Calu3 (cell line): Measurements from ENCODE around the gene PNPLA3. TPM values are rescaled to one million over a fixed set of nuclear protein-coding genes. Genes with fewer than 3 reads are reported as not detected.

ENCODE experiments used
- BruUV-seq: library from RNA; stranded (reverse); fragments of 400-500 nt; replicated peaks from 2 replicates; lab custom pipeline; 2021; lab: Mats Ljungman, UMichigan
- CTCF ChIA-PET: fragments of 300-600 bp; sonication (Branson Sonifier 250); formaldehyde crosslinking; loops from one replicate; lab custom pipeline; 2022; ENCODE audit warnings: antibody characterized with exemption; lab: Charles Lee
- DNase-seq: peaks from one replicate; pipeline ENCODE4 v3.0.0; 2022
- H3K27ac Mint-ChIP-seq: one replicate; pipeline ENCODE4 v1.8.0; 2022; ENCODE audit warnings: mixed read lengths; ENCODE audit not compliant: unreplicated experiment
- H3K27me3 Mint-ChIP-seq: one replicate; pipeline ENCODE4 v1.8.0; 2022; ENCODE audit warnings: mixed read lengths; ENCODE audit not compliant: unreplicated experiment
- H3K36me3 Mint-ChIP-seq: one replicate; pipeline ENCODE4 v1.8.0; 2022; ENCODE audit warnings: mild to moderate bottlenecking, moderate library complexity, mixed read lengths; ENCODE audit not compliant: insufficient read depth, unreplicated experiment
- H3K4me1 Mint-ChIP-seq: one replicate; pipeline ENCODE4 v1.8.0; 2022; ENCODE audit warnings: mild to moderate bottlenecking, low read depth, mixed read lengths; ENCODE audit not compliant: unreplicated experiment
- H3K4me3 Mint-ChIP-seq: one replicate; pipeline ENCODE4 v1.8.0; 2022; ENCODE audit warnings: mild to moderate bottlenecking, low read depth, moderate library complexity, mixed read lengths; ENCODE audit not compliant: unreplicated experiment
- H3K9me3 Mint-ChIP-seq: one replicate; pipeline ENCODE4 v1.8.0; 2022; ENCODE audit warnings: low read depth, mixed read lengths; ENCODE audit not compliant: unreplicated experiment
- intact Hi-C: fragments of 100-400 bp; cut with micrococcal nuclease; formaldehyde crosslinking; loops from one replicate; pipeline ENCODE4 v1.10.0; 2022; ENCODE audit not compliant: unreplicated experiment
- total RNA-seq: library from RNA; stranded (reverse); gene quantifications from 2 replicates; pipeline ENCODE4 v1.2.3, GENCODE V29; 2022
- TF ChIP-seq, protein P1 (sequence below): fragments of 200-600 bp; IDR thresholded peaks from one replicate; pipeline ENCODE4 v1.8.0; 2022; ENCODE audit warnings: antibody characterized with exemption; ENCODE audit not compliant: unreplicated experiment

The PNPLA3 gene
- total RNA-seq, 1 experiment from 2014 or later, result 9.5 TPM

DNA sequence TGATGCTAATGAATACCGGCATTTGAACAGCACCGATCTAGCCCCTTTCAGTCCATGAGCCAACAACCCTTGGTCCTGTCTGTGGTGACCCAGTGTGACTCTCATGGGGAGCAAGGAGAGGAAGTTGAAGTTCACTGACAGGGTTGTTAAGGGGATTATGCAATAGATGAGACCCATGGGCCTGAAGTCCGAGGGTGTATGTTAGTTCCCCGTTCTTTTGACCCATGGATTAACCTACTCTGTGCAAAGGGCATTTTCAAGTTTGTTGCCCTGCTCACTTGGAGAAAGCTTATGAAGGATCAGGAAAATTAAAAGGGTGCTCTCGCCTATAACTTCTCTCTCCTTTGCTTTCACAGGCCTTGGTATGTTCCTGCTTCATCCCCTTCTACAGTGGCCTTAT is 4.9 kb downstream of the PNPLA3 start:
- TF ChIP-seq, protein P1, sequence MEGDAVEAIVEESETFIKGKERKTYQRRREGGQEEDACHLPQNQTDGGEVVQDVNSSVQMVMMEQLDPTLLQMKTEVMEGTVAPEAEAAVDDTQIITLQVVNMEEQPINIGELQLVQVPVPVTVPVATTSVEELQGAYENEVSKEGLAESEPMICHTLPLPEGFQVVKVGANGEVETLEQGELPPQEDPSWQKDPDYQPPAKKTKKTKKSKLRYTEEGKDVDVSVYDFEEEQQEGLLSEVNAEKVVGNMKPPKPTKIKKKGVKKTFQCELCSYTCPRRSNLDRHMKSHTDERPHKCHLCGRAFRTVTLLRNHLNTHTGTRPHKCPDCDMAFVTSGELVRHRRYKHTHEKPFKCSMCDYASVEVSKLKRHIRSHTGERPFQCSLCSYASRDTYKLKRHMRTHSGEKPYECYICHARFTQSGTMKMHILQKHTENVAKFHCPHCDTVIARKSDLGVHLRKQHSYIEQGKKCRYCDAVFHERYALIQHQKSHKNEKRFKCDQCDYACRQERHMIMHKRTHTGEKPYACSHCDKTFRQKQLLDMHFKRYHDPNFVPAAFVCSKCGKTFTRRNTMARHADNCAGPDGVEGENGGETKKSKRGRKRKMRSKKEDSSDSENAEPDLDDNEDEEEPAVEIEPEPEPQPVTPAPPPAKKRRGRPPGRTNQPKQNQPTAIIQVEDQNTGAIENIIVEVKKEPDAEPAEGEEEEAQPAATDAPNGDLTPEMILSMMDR, result no peak
- peaks cover 11% of the 10 kb centered on the region for H3K4me1 Mint-ChIP-seq
- intact Hi-C loops, result no loop called here
- no peaks in the 10 kb centered on the region for H3K9me3 Mint-ChIP-seq
- CTCF ChIA-PET, result no interaction called here
- H3K36me3 Mint-ChIP-seq, result peaks cover 30% of the 10 kb centered on the region
- no peak overlapping the region for H3K27ac Mint-ChIP-seq
- no peak for DNase-seq
- H3K27me3 Mint-ChIP-seq, result no peaks in the 10 kb centered on the region
- no peak overlapping the region for H3K4me3 Mint-ChIP-seq
- no TSS peak for BruUV-seq

DNA sequence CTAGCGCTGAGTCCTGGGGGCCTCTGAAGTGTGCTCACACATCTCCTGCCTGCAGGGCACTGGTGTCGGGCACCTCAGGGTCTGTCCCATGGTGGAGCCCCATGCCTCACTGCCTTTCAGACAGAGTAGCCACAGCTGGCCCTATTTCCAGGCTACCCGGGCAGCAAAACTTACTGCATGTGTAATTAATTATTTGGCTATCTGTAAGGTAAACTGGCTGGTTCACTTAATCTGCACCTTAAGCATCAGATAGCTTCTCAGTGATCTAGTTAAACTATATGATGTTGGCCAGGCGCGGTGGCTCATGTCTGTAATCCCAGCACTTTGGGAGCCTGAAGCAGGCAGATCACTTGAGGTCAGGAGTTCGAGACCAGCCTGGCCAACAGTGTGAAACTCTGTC is 5.3 kb downstream of the PNPLA3 start:
- CTCF ChIA-PET, result no interaction called here
- no peak for DNase-seq
- Mint-ChIP-seq H3K36me3 (peaks cover 26% of the 10 kb centered on the region), H3K4me1 (peaks cover 11% of the 10 kb centered on the region), H3K9me3 (no peaks in the 10 kb centered on the region), H3K4me3 (no peak overlapping the region), H3K27ac (no peak overlapping the region), H3K27me3 (no peaks in the 10 kb centered on the region)
- TF ChIP-seq, protein P1, result no peak
- intact Hi-C loops, result no loop called here
- BruUV-seq, result no TSS peak

DNA sequence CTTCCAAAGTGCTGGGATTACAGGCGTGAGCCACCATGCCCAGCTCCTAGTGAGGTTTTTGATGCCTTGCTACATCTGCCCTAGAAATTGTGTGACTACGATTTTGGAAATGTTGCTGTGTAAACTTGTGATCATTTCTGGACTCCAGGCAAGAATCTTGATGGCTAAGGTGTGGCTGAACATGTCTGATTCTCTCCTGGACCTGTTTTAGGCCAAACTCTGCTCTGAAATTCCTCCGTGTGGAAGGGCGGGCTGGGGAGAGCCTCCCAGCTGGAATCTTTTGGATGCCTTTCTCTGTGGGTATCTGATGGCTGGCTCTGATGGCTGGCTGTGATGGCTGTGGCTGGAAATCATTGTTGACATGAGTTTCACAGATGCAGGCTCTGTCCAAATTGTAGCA is 8.2 kb downstream of the PNPLA3 start:
- intact Hi-C loops, result no loop called here
- peaks cover 27% of the 10 kb centered on the region for H3K36me3 Mint-ChIP-seq
- TF ChIP-seq, protein P1, result no peak
- no TSS peak for BruUV-seq
- H3K9me3 Mint-ChIP-seq, result no peaks in the 10 kb centered on the region
- H3K27ac Mint-ChIP-seq, result no peak overlapping the region
- CTCF ChIA-PET, result no interaction called here
- no peak overlapping the region for H3K4me3 Mint-ChIP-seq
- DNase-seq, result no peak
- no peaks in the 10 kb centered on the region for H3K4me1 Mint-ChIP-seq
- H3K27me3 Mint-ChIP-seq, result no peaks in the 10 kb centered on the region

DNA sequence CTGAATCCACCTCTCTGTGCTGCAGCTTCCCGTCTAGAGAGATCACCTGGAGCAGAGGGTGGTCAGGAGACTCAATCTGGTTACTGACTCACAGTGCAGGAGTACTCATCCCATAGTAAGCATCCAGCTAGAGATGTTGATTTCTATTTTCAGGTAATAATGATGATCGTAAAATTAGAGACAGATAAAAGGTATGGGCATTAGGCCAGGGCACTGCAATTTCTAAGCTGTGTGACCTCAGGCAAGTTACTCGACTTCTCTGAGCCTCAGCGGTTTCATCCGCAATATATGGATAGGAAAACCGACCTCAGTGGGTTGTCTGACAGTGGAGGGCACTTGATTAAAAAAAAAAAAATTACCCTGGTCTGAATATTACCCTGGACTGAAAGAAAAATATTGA is 17.8 kb downstream of the PNPLA3 start:
- BruUV-seq, result no TSS peak
- Mint-ChIP-seq H3K4me1 (no peaks in the 10 kb centered on the region), H3K36me3 (peaks cover 21% of the 10 kb centered on the region), H3K27ac (no peak overlapping the region), H3K27me3 (no peaks in the 10 kb centered on the region), H3K4me3 (no peak overlapping the region), H3K9me3 (no peaks in the 10 kb centered on the region)
- CTCF ChIA-PET, result interaction anchor here (0.5 to 2.0 kb wide), 3 partner anchors 14 to 58 kb away, joined by 3 to 9 read pairs (median 7); partner anchors contain the start of gene SAMM50
- intact Hi-C loops, result no loop called here
- DNase-seq, result no peak
- TF ChIP-seq, protein P1, result no peak
